Activated CD4-positive, alpha-beta T cell treated with anti-CD3 and anti-CD28 coated beads, Interleukin-2, amount 50 U/mL, for 16 hours (primary cell): ENCODE measurements around the gene RABEP2.
"Not testable (repeated sequence)": the region's sequence is repeated elsewhere in the genome, so short reads cannot be mapped to it uniquely, and the experiment has no call there.

ENCODE experiments used
- DNase-seq: peaks from one replicate; pipeline ENCODE4 v3.0.0-alpha.2; 2020

RABEP2 gene

DNA sequence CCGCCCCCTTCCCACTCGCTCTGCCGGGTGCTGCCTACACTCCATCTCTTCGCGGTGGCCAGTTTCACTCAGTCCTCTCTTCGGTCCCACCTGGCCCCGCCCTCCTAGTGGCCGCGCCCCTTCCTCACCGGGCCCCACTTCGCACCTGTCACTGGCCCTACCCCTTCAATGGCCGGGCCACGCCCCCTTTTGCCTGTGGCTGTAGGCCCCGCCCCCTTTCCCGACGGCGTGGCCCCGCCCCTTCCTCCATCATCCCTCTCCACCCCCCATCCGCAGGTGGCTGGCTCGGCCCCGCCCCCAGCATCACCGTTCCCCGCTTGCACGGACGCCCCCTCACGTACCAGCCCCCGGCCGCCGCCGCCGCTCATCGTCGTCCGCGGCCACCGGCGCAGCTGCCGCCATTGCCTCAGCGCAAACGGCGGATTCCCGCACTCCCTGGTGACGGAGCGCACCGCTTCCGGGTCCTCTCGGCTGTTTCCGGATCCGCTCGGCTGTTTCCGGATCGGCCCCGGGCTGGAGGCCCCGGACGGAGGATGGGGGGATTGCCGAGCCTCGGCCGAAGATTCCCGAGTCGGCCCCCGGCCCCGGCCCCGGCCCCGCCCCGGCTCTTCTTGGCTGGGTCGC, at the start of gene RABEP2:
Gene RABEP2, minus strand, starts transcription at position 477 of the 624 bp plus-strand sequence. Its CDS starts 75 bp downstream, at position 402.
- peak; percentile 96 for DNase-seq

- peak; percentile 98 for DNase-seq
These were observed 49.6 kb upstream of the RABEP2 start, which contains the start of gene SPNS1 for GRCh38 chr16:28974437-28975157. SPNS1 (plus strand) TSS chr16:28974778; CDS start chr16:28975152, 374 bp downstream.

- DNase-seq = no peak
These were observed 49.0 kb upstream of the RABEP2 start for GRCh38 chr16:28974007-28974436.

DNA sequence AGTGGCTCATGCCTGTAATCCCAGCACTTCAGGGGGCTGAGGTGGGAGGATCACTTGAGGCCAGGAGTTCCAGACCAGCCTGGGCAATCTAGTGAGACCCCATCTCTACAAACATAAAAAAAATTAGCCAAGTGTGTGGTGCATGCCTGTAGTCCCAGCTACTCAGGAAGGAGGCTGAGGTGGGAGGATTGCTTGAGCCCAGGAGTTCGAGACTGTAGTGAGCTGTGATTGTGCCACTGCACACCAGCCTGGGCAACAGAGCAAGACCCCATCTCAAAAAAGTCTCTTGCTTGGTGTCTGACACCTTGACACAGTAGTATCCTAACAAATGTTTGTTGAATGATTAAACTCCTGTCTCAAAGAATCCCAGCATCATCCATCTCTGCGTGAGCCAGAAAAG, 44.7 kb upstream of the RABEP2 start:
- not testable (repeated sequence) for DNase-seq

DNA sequence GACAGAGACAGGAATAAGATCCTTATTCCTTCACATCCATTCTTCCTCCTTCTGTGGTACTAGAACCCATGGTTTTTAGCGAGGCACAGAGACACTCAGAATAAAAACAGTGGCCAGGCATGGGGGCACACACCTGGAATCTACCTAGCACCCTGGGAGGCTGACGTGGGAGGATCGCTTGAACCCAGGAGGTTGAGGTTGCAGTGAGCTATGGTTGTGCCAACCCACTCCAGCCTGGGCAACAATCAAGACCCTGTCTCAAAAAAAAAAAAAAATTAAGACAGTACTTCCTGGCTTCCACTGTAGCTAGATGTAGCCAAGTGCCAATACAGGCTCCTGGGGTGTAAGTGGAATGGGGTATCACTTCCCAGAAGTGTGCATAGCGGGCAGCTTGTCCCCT, 42.1 kb upstream of the RABEP2 start:
- no peak for DNase-seq

- no peak for DNase-seq
These were observed 39.5 kb upstream of the RABEP2 start for GRCh38 chr16:28964496-28964895.

- DNase-seq = no peak
These were observed 39.0 kb upstream of the RABEP2 start for GRCh38 chr16:28964072-28964471.

GRCh38 chr16:28958836-28959235, 33.8 kb upstream of the RABEP2 start:
- no peak for DNase-seq

DNA sequence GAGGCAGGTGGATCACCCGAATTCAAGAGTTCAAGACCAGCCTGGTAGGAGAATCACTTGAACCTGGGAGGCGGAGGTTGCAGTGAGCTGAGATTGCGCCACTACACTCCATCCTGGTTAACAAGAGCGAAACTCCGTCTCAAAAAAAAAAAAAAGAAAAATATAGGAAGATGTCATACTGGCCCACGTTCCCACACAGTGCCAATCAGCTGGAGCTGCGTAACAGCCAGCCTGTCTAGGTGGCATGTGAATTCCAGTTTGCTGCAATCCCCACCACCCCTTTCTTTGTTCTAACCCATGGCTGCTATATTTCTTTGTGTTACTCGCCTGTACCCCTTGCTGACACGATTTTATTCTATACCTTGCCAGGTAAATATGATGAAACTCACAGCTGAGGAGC, 33.2 kb upstream of the RABEP2 start:
- DNase-seq = no peak

DNA sequence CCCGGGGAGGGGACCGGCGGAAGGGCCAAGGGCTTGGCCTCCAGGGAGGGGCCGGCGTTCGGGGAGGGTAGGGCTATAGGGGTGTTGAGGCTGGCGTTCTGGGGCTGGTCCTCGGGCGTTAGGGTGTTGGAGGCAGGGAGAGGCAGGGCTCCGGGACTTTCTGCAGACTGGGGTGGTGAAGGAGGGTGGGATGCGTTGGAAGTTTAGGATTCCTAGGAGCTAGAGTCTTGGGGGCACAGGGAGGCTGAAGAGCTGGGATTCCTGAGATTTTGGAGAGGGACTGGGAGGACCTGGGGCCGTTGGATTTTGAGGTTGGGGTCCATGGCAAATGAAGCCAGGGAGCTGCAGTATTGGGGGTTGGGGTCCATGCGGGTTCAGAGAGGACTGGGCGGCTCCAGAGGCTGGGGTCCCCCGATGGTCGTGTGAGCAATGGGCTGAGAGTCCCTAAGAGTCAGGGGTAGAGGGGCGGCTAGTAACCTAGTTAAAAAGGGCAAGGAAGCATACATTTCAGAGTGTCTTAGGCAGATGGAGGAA, 26.4 kb upstream of the RABEP2 start:
- peak; percentile 52 for DNase-seq

DNA sequence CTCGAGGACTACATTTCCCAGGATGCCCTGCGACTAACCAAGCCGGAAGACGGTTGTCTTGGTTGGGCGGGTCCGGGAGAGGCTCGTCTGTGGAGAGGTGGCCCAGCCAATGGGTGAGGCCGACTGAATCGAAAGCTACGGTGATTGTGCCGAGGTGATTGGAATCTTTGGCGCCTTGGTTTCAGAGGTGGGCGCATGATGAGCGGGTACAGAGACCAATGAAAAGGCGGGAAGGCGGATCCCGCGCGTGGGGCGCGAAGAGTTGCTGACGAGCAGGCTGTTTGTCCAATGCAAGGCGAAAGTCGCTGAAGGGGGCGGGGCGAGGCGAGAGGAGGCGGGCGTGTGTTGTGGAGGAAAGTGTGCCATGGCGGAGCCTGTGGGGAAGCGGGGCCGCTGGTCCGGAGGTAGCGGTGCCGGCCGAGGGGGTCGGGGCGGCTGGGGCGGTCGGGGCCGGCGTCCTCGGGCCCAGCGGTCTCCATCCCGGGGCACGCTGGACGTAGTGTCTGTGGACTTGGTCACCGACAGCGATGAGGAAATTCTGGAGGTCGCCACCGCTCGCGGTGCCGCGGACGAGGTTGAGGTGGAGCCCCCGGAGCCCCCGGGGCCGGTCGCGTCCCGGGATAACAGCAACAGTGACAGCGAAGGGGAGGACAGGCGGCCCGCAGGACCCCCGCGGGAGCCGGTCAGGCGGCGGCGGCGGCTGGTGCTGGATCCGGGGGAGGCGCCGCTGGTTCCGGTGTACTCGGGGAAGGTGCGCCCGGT, 25.8 kb upstream of the RABEP2 start, which contains the start of gene NFATC2IP:
Gene NFATC2IP, plus strand, starts transcription at position 290 of the 762 bp plus-strand sequence. Its CDS starts 75 bp downstream, at position 365.
- DNase-seq = peak; percentile 100

GRCh38 chr16:28946681-28947080, 21.6 kb upstream of the RABEP2 start:
- no peak for DNase-seq

GRCh38 chr16:28943281-28943680, 18.2 kb upstream of the RABEP2 start:
- DNase-seq = no peak

DNA sequence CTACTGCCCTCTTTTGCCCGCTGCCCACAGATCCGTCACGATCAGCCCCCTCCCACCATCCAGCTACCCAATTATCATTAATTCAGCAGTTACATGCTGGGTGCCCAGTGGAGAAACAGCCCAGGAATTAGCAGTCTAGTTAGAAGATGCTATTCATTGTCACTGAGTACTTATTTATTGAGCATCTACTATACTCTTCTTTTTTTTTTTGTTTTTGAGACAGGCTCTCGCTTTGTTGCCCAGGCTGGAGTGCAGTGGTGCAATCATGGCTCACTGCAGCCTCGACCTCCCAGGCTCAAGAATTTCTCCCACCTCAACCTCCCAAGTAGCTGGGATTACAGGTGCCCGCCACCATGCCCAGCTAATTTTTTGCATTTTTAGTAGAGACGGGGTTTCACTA, 14.8 kb upstream of the RABEP2 start:
- not testable (repeated sequence) for DNase-seq

DNA sequence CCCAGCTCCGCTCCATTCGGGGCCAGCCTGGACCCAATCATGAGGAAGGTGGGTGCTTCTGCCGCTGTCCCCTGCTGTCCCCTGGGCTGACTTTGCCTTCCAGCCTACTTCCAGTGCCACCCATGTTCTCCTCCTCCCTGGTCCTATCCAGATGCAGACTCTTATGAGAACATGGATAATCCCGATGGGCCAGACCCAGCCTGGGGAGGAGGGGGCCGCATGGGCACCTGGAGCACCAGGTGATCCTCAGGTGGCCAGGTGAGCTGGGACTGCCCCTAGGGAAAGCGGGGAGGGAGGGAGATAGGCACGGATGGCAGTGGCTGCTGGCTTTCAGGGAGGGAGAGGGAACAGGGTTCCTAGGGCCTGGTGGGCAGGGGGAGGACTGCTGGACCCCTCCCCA, 13.7 kb upstream of the RABEP2 start:
- no peak for DNase-seq

GRCh38 chr16:28937222-28937876, 12.3 kb upstream of the RABEP2 start:
- no peak for DNase-seq

GRCh38 chr16:28936784-28937155, 11.7 kb upstream of the RABEP2 start:
- no peak for DNase-seq

GRCh38 chr16:28935924-28936783, 11.1 kb upstream of the RABEP2 start:
- peak; percentile 83 for DNase-seq

- DNase-seq = no peak
These were observed 10.3 kb upstream of the RABEP2 start for GRCh38 chr16:28935346-28935745.

DNA sequence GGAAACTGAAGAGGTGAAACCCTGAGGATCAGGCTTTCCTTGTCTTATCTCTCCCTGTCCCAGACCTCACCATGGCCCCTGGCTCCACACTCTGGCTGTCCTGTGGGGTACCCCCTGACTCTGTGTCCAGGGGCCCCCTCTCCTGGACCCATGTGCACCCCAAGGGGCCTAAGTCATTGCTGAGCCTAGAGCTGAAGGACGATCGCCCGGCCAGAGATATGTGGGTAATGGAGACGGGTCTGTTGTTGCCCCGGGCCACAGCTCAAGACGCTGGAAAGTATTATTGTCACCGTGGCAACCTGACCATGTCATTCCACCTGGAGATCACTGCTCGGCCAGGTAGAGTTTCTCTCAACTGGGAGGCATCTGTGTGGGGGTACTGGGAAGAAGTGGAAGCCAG, 8.1 kb upstream of the RABEP2 start:
- DNase-seq = no peak

DNA sequence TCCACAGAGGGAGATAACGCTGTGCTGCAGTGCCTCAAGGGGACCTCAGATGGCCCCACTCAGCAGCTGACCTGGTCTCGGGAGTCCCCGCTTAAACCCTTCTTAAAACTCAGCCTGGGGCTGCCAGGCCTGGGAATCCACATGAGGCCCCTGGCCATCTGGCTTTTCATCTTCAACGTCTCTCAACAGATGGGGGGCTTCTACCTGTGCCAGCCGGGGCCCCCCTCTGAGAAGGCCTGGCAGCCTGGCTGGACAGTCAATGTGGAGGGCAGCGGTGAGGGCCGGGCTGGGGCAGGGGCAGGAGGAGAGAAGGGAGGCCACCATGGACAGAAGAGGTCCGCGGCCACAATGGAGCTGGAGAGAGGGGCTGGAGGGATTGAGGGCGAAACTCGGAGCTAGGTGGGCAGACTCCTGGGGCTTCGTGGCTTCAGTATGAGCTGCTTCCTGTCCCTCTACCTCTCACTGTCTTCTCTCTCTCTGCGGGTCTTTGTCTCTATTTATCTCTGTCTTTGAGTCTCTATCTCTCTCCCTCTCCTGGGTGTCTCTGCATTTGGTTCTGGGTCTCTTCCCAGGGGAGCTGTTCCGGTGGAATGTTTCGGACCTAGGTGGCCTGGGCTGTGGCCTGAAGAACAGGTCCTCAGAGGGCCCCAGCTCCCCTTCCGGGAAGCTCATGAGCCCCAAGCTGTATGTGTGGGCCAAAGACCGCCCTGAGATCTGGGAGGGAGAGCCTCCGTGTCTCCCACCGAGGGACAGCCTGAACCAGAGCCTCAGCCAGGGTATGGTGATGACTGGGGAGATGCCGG, 7.5 kb upstream of the RABEP2 start:
- no peak for DNase-seq
